ENCODE data around the gene GPR39. TPM values are rescaled to one million over a fixed set of nuclear protein-coding genes. Genes with fewer than 3 reads are reported as not detected.

Gene GPR39
- total RNA-seq, 4 donors from 2014 or later, result 0.52 to 53.2 (median 6.8) TPM; not detected in 1

DNA sequence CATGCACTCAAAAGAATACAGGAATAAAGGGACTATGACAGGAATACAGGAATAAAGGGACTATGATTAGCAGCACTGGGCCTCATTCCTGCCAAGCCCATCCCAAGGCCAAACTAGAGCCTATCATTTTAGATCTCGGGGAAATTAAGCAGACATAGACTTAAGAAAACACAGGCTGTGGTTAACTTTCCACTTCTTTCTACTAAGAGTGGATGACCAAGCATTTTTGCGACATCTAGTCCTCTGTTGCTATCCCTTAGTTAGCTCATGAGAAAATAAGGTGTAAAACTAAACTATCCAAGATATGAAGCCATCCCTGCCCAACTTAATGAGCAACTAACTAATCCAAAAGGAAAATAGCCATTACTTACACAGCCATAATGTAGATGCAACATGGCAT, 247.5 kb downstream of the GPR39 start:
- H3K36me3 ChIP-seq, result no peaks in the 10 kb centered on the region
- peaks cover 0 to 7% of the 10 kb centered on the region in 2 donors for H3K4me1 ChIP-seq
- no peak overlapping the region for H3K4me3 ChIP-seq
- TF ChIP-seq POLR2A (IDR thresholded peaks at IDR 0.05), result no peak
- TF ChIP-seq, protein P1, sequence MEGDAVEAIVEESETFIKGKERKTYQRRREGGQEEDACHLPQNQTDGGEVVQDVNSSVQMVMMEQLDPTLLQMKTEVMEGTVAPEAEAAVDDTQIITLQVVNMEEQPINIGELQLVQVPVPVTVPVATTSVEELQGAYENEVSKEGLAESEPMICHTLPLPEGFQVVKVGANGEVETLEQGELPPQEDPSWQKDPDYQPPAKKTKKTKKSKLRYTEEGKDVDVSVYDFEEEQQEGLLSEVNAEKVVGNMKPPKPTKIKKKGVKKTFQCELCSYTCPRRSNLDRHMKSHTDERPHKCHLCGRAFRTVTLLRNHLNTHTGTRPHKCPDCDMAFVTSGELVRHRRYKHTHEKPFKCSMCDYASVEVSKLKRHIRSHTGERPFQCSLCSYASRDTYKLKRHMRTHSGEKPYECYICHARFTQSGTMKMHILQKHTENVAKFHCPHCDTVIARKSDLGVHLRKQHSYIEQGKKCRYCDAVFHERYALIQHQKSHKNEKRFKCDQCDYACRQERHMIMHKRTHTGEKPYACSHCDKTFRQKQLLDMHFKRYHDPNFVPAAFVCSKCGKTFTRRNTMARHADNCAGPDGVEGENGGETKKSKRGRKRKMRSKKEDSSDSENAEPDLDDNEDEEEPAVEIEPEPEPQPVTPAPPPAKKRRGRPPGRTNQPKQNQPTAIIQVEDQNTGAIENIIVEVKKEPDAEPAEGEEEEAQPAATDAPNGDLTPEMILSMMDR (IDR thresholded peaks at IDR 0.05), result no peak
- intact Hi-C loops (cut with DNase I; ENCODE audit: low total_unique reads), result no loop called here
- H3K9me3 ChIP-seq, result no peaks in the 10 kb centered on the region
- DNase-seq, result no peak
- H3K27me3 ChIP-seq, result peaks cover 2 to 6% of the 10 kb centered on the region in 2 donors
- H3K27ac ChIP-seq, result no peak overlapping the region

DNA sequence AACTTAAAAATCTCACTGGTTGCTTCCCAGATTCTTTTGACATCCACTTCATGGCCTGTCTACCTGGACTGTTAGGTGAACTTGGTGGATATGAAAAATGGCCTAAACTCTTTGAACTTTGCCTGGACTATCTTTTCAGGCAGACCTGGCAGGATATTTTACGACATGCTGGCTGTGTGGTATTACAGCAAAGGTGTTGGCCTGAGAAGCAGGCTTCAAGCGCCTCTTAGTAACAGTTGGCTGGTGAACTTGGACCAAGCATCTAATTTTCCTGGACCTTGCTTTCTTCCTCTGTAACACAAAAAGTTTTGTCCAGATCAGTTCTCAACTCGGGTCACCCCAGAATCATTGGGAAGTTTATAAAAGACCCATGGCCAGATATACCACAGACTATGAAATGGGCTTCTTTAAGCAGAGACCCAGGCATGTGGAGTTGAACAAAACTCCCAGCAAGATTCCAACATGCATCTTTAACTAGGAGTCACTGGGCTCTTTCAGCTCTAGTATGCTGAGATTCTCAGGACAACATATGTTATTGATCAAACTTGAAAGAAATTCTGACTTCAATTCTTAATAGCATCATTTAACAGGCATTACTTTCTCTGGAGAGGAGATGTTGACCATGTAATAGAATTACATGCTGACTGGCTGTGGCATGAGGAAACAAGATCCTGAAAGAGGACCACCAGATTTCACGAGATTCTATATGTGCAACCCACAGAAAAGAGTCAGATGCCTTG, 249.0 kb downstream of the GPR39 start:
- Histone ChIP-seq H3K4me3 (no peak overlapping the region), H3K27ac (no peak overlapping the region), H3K36me3 (no peaks in the 10 kb centered on the region), H3K4me1 (peaks cover 0 to 21% of the 10 kb centered on the region in 2 donors), H3K27me3 (peaks cover 10 to 13% of the 10 kb centered on the region in 2 donors), H3K9me3 (no peaks in the 10 kb centered on the region)
- intact Hi-C loops (cut with DNase I; ENCODE audit: low total_unique reads), result no loop called here
- no peak for DNase-seq
- no peak for TF ChIP-seq POLR2A (IDR thresholded peaks at IDR 0.05)
- TF ChIP-seq, protein P1 (IDR thresholded peaks at IDR 0.05), result no peak

DNA sequence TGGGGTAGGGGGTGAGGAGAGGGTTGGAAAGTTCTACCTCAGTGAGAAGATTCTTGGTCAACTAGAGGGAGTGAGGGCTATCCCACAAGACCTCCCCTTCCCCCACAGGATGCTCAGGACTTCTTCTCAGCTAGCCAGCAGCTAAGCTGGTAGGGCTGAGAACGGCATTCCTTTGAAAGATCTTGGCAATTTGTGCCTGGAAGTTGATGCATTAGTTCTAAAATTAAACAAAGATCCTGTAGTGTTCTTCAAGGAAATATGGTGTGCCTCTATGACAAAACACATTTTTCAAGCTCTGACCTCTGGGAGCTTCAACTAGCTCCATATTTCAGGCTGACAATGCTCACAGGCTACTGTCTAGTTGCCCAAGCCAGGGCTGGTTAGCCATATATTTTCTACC, 251.1 kb downstream of the GPR39 start:
- Histone ChIP-seq H3K36me3 (no peaks in the 10 kb centered on the region), H3K27ac (no peak overlapping the region), H3K27me3 (peaks cover 10 to 15% of the 10 kb centered on the region in 2 donors), H3K4me3 (no peak overlapping the region), H3K4me1 (peaks cover 0 to 28% of the 10 kb centered on the region in 2 donors), H3K9me3 (no peaks in the 10 kb centered on the region)
- no peak for DNase-seq
- intact Hi-C loops (cut with DNase I; ENCODE audit: low total_unique reads), result no loop called here
- TF ChIP-seq, protein P1 (IDR thresholded peaks at IDR 0.05), result no peak
- TF ChIP-seq POLR2A (IDR thresholded peaks at IDR 0.05), result no peak

DNA sequence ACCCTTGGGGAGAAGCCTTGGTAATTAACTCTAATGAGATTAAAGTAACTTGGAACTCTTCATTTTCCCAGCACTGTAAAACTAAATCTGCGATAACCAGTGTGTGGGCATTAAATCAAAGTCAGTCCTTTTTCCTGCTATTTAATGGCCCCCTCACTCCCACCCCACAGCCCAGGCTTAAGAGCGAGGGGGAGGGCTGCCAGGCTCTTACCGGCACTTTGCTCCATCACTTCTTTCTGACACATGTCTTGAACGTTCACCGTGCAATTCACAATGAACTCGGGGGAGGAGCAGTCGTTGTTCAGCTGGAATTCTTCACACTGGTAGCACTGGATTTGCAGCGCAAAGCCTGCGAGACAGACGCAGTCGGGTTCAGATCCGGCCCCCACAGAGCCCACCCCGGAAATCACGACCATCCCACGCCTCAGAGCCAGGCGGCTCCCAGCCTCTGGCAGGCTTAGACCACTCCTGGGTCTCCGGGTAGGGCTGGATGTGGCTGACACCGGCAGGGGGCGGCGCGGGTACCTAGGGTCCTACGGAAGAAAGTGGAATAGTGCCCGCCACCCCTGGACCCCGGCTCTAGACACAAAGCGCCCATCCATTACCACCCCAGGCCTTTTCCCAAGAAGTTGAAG, 251.7 kb downstream of the GPR39 start:
- H3K4me3 ChIP-seq, result no peak overlapping the region
- no peaks in the 10 kb centered on the region for H3K9me3 ChIP-seq
- H3K27me3 ChIP-seq, result peaks cover 10 to 15% of the 10 kb centered on the region in 2 donors
- H3K36me3 ChIP-seq, result no peaks in the 10 kb centered on the region
- DNase-seq, result no peak
- intact Hi-C loops (cut with DNase I; ENCODE audit: low total_unique reads), result no loop called here
- H3K27ac ChIP-seq, result no peak overlapping the region
- TF ChIP-seq, protein P1 (IDR thresholded peaks at IDR 0.05), result no peak
- no peak for TF ChIP-seq POLR2A (IDR thresholded peaks at IDR 0.05)
- H3K4me1 ChIP-seq, result peaks cover 0 to 28% of the 10 kb centered on the region in 2 donors

Data from uterus (tissue), 4 donors.